HG02623 (cell line): Measurements from ENCODE around the gene MAJIN.
"Not testable (repeated sequence)": the region's sequence is repeated elsewhere in the genome, so short reads cannot be mapped to it uniquely, and the experiment has no call there.

Experiments
- ATAC-seq: cut with Tn5 transposase; IDR thresholded peaks from one replicate; pipeline ENCODE4 v1.9.1; 2021; ENCODE audit warnings: moderate library complexity; ENCODE audit not compliant: unreplicated experiment

The MAJIN gene

GRCh38 chr11:64990222-64990923 lies 18.5 kb upstream of the MAJIN start:
- no peak for ATAC-seq

- ATAC-seq = no peak
Measured at GRCh38 chr11:64989416-64989815, 17.5 kb upstream of the MAJIN start.

GRCh38 chr11:64987998-64988854 lies 16.3 kb upstream of the MAJIN start:
- no peak for ATAC-seq

GRCh38 chr11:64983339-64983738 lies 11.4 kb upstream of the MAJIN start:
- ATAC-seq = not testable (repeated sequence)

GRCh38 chr11:64976651-64977050 lies 4.7 kb upstream of the MAJIN start:
- ATAC-seq = no peak

- ATAC-seq = no peak
Measured at GRCh38 chr11:64974124-64974523, 2.2 kb upstream of the MAJIN start.

GRCh38 chr11:64970731-64971151 lies 1.2 kb downstream of the MAJIN start:
- no peak for ATAC-seq

- no peak for ATAC-seq
Measured at GRCh38 chr11:64969209-64969608, 2.7 kb downstream of the MAJIN start.

- ATAC-seq = no peak
Measured at GRCh38 chr11:64967375-64967774, 4.5 kb downstream of the MAJIN start.

GRCh38 chr11:64963072-64963631 lies 8.8 kb downstream of the MAJIN start:
- ATAC-seq = no peak

- ATAC-seq = no peak
Measured at GRCh38 chr11:64960719-64961118, 11.2 kb downstream of the MAJIN start.

GRCh38 chr11:64959498-64959897 lies 12.4 kb downstream of the MAJIN start:
- ATAC-seq = no peak

- no peak for ATAC-seq
Measured at GRCh38 chr11:64954201-64954600, 17.7 kb downstream of the MAJIN start.

GRCh38 chr11:64951529-64951928 lies 20.4 kb downstream of the MAJIN start:
- no peak for ATAC-seq

GRCh38 chr11:64947208-64947814 lies 24.6 kb downstream of the MAJIN start:
- ATAC-seq = no peak

GRCh38 chr11:64936539-64936938 lies 35.4 kb downstream of the MAJIN start:
- ATAC-seq = no peak

GRCh38 chr11:64935359-64936081 lies 36.4 kb downstream of the MAJIN start, which contains the start of gene GPHA2:
Gene GPHA2, minus strand, starts transcription at chr11:64935893. Its CDS starts 433 bp downstream, at chr11:64935460.
- no peak for ATAC-seq

- no peak for ATAC-seq
Measured at GRCh38 chr11:64934682-64935358, 37.1 kb downstream of the MAJIN start.

GRCh38 chr11:64933935-64934681 lies 37.8 kb downstream of the MAJIN start:
- no peak for ATAC-seq
